Panc1 (cell line): ENCODE data around the gene LNPEP.

Experiments used
- TF ChIP-seq, protein P1 (sequence below): fragments of 450-650 bp; IDR thresholded peaks from 2 replicates; pipeline ENCODE4 v1.5.1; 2017; ENCODE audit warnings: mild to moderate bottlenecking
- TF ChIP-seq, protein P2 (sequence below), 2 experiments: IDR thresholded peaks; 2 replicates each; pipeline ENCODE4 v1.6.1; 2011 to 2012; ENCODE audit warnings: low read depth in 2 of 2, control low read depth in 1 of 2, low read length in 1 of 2, mild to moderate bottlenecking in 1 of 2, moderate library complexity in 1 of 2; ENCODE audit not compliant: insufficient read depth in 1 of 2

DNA sequence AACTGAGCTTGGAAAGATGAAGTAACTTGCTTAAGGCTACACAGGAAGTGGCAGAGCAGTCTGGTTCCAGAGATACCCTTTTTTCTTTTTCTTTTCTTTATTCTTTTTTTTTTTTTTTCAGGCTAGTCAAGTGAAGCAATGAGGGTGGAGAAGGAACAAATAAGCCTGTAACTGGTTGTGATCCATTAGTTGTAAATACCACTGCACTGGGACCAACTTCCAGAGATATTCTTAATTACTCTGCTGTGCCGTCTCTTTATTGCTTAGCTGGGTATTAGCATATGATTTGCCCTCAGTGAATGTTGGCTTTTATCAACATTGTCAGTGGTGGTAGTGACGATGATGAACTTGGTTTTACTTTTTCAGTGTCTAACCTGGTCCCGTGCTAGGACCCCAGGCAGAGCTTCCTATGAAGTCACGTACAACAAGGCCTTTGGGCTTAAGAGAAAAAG is 26.7 kb downstream of the LNPEP start:
- TF ChIP-seq, protein P1, sequence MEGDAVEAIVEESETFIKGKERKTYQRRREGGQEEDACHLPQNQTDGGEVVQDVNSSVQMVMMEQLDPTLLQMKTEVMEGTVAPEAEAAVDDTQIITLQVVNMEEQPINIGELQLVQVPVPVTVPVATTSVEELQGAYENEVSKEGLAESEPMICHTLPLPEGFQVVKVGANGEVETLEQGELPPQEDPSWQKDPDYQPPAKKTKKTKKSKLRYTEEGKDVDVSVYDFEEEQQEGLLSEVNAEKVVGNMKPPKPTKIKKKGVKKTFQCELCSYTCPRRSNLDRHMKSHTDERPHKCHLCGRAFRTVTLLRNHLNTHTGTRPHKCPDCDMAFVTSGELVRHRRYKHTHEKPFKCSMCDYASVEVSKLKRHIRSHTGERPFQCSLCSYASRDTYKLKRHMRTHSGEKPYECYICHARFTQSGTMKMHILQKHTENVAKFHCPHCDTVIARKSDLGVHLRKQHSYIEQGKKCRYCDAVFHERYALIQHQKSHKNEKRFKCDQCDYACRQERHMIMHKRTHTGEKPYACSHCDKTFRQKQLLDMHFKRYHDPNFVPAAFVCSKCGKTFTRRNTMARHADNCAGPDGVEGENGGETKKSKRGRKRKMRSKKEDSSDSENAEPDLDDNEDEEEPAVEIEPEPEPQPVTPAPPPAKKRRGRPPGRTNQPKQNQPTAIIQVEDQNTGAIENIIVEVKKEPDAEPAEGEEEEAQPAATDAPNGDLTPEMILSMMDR = no peak
- TF ChIP-seq, protein P2, sequence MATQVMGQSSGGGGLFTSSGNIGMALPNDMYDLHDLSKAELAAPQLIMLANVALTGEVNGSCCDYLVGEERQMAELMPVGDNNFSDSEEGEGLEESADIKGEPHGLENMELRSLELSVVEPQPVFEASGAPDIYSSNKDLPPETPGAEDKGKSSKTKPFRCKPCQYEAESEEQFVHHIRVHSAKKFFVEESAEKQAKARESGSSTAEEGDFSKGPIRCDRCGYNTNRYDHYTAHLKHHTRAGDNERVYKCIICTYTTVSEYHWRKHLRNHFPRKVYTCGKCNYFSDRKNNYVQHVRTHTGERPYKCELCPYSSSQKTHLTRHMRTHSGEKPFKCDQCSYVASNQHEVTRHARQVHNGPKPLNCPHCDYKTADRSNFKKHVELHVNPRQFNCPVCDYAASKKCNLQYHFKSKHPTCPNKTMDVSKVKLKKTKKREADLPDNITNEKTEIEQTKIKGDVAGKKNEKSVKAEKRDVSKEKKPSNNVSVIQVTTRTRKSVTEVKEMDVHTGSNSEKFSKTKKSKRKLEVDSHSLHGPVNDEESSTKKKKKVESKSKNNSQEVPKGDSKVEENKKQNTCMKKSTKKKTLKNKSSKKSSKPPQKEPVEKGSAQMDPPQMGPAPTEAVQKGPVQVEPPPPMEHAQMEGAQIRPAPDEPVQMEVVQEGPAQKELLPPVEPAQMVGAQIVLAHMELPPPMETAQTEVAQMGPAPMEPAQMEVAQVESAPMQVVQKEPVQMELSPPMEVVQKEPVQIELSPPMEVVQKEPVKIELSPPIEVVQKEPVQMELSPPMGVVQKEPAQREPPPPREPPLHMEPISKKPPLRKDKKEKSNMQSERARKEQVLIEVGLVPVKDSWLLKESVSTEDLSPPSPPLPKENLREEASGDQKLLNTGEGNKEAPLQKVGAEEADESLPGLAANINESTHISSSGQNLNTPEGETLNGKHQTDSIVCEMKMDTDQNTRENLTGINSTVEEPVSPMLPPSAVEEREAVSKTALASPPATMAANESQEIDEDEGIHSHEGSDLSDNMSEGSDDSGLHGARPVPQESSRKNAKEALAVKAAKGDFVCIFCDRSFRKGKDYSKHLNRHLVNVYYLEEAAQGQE (IDR thresholded peaks at IDR 0.05; ENCODE audit: insufficient read depth in 1 of 2, low read depth in 2 of 2, low read length in 1 of 2) = no peak
